ENCODE data around the gene BPTF. TPM values are rescaled to one million over a fixed set of nuclear protein-coding genes. Genes with fewer than 3 reads are reported as not detected.
"Not testable (repeated sequence)": the region's sequence is repeated elsewhere in the genome, so short reads cannot be mapped to it uniquely, and the experiment has no call there.

BPTF gene
- total RNA-seq, 4 donors from 2014 or later: 56.9 to 106 (median 72.6) TPM

GRCh38 chr17:67990909-67991308 is 165.6 kb downstream of the BPTF start:
- ATAC-seq (ENCODE audit: low FRiP score) (no peak), DNase-seq (ENCODE audit: low spot score) (no peak)
- no peak for TF ChIP-seq CTCF (IDR thresholded peaks at IDR 0.05)

DNA sequence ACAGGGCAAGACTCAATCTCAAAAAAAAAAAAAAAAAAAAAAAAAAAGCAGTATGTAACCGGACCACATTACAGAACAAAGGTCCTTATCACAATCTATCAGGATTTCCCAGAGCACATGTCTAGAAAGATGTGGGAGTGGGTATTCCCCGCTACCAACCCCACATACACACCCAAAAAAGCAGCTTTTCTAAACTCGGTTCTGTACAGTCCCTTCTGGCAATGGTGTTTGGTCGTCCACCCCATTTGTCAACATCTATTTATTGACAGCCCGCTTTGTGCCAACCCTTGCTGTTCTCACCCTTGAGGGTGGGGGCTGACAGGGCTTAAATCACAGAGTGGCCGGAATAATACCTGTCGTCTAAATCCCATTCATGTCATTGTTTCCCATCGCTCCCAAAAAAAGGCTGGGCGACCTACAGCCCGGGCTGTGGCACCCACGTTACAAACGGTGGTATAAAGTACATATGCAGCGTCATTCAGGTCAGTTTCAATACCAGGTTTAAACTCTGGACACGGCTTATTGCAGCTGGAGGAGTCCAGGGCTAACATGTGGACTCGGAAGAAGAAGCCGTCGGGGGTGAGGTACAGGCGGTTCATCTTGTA is 167.3 kb downstream of the BPTF start:
- ATAC-seq (ENCODE audit: low FRiP score) (peak; percentile 30), DNase-seq (ENCODE audit: low spot score) (no peak)
- no peak for TF ChIP-seq CTCF (IDR thresholded peaks at IDR 0.05)

- DNase-seq (ENCODE audit: low spot score): peak; percentile 34
- ATAC-seq (ENCODE audit: low FRiP score): peak; percentile 73
- TF ChIP-seq CTCF (IDR thresholded peaks at IDR 0.05): no peak
These were observed 168.1 kb downstream of the BPTF start for GRCh38 chr17:67993153-67993997.

DNA sequence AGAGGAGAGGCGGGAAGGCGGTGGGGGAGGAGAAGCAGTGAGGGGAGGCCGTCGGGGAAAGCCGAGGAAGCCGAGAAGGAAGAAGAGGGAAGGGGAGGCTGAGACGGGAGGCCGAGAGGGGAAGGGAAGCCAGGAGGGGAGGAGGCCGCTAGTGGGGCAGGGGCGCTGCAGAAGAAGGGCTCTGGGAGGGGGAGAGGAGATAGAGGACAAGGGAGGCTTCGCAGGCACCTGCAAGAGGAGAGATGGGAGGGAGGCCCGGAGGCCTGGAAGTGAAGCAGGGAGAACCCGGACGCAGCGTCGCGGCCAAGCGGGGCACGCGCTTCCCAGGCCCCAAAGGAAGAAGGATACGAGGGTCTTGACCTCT is 168.7 kb downstream of the BPTF start:
- TF ChIP-seq CTCF (IDR thresholded peaks at IDR 0.05): no peak
- ATAC-seq (ENCODE audit: low FRiP score) (no peak), DNase-seq (ENCODE audit: low spot score) (no peak)

- TF ChIP-seq CTCF (IDR thresholded peaks at IDR 0.05): no peak
- ATAC-seq (ENCODE audit: low FRiP score) (peak; percentile 49), DNase-seq (ENCODE audit: low spot score) (no peak)
These were observed 169.7 kb downstream of the BPTF start for GRCh38 chr17:67994817-67995569.

GRCh38 chr17:67995570-67996263 is 170.4 kb downstream of the BPTF start:
- ATAC-seq (ENCODE audit: low FRiP score) (no peak), DNase-seq (ENCODE audit: low spot score) (no peak)
- TF ChIP-seq CTCF (IDR thresholded peaks at IDR 0.05): no peak

- not testable (repeated sequence) for ATAC-seq (ENCODE audit: low FRiP score); DNase-seq (ENCODE audit: low spot score)
These were observed 171.2 kb downstream of the BPTF start, which contains the start of gene C17orf58 for GRCh38 chr17:67996301-67997171. C17orf58 (minus strand) TSS chr17:67996469; CDS start chr17:67996198, 271 bp downstream.
